Stimulated activated naive CD8-positive, alpha-beta T cell treated with anti-CD3 and anti-CD28 coated beads, Interleukin-15, amount 100 ng/mL, for 72 hours (primary cell): ENCODE measurements around the gene CCDC91.
A peak's percentile ranks its signal among the peaks of the same experiment; 100 is the strongest.

Experiments used
- ATAC-seq: fragments of 150-1000 bp; cut with Tn5 transposase; 2 replicates; pipeline ENCODE4 v1.10.0; 2021; ENCODE audit warnings: mild to moderate bottlenecking, moderate library complexity
- DNase-seq, 2 donors: peaks; one replicate each; pipeline ENCODE4 v3.0.0; 2021 to 2022
- H3K27ac Mint-ChIP-seq, 2 donors: one replicate each; pipeline ENCODE4 v1.8.0; 2022; ENCODE audit warnings: mild to moderate bottlenecking in 2 of 2, mixed read lengths in 2 of 2, moderate library complexity in 2 of 2
- H3K27me3 Mint-ChIP-seq: one replicate; pipeline ENCODE4 v1.8.0; 2022; ENCODE audit warnings: mixed read lengths
- H3K4me1 Mint-ChIP-seq: one replicate; pipeline ENCODE4 v1.8.0; 2022; ENCODE audit warnings: mild to moderate bottlenecking, mixed read lengths
- H3K4me3 Mint-ChIP-seq, 2 donors: one replicate each; pipeline ENCODE4 v1.8.0; 2022; ENCODE audit warnings: mild to moderate bottlenecking in 2 of 2, mixed read lengths in 2 of 2, moderate library complexity in 1 of 2
- H3K9me3 Mint-ChIP-seq, 2 donors: one replicate each; pipeline ENCODE4 v1.8.0; 2022; ENCODE audit warnings: mixed read lengths in 2 of 2

The CCDC91 gene

GRCh38 chr12:28507033-28507432, 316.8 kb downstream of the CCDC91 start:
- Mint-ChIP-seq H3K27me3 (no peaks in the 10 kb centered on the region), H3K9me3 (peaks cover 7% of the 10 kb centered on the region in 2 donors), H3K27ac (no peak overlapping the region), H3K4me1 (no peaks in the 10 kb centered on the region), H3K4me3 (no peak overlapping the region)
- ATAC-seq (peak; percentile 50), DNase-seq (no peak)

GRCh38 chr12:28507867-28508266, 317.6 kb downstream of the CCDC91 start:
- Mint-ChIP-seq H3K4me1 (no peaks in the 10 kb centered on the region), H3K9me3 (peaks cover 6 to 7% of the 10 kb centered on the region in 2 donors), H3K27me3 (no peaks in the 10 kb centered on the region), H3K4me3 (no peak overlapping the region), H3K27ac (no peak overlapping the region)
- ATAC-seq (no peak), DNase-seq (no peak)

- no peak for ATAC-seq
- no peaks in the 10 kb centered on the region for H3K4me1 Mint-ChIP-seq
- no peak overlapping the region for H3K27ac Mint-ChIP-seq
- H3K9me3 Mint-ChIP-seq, result peaks cover 6 to 12% of the 10 kb centered on the region in 2 donors
- H3K27me3 Mint-ChIP-seq, result no peaks in the 10 kb centered on the region
- DNase-seq, result no peak
- H3K4me3 Mint-ChIP-seq, result no peak overlapping the region
Observed at GRCh38 chr12:28512406-28512805, 322.1 kb downstream of the CCDC91 start.

- H3K4me1 Mint-ChIP-seq, result no peaks in the 10 kb centered on the region
- peaks cover 6 to 17% of the 10 kb centered on the region in 2 donors for H3K9me3 Mint-ChIP-seq
- DNase-seq (no peak), ATAC-seq (no peak)
- H3K27ac Mint-ChIP-seq, result no peak overlapping the region
- no peak overlapping the region for H3K4me3 Mint-ChIP-seq
- H3K27me3 Mint-ChIP-seq, result no peaks in the 10 kb centered on the region
Observed at GRCh38 chr12:28512876-28513275, 322.6 kb downstream of the CCDC91 start.

GRCh38 chr12:28513983-28514382, 323.7 kb downstream of the CCDC91 start:
- no peak overlapping the region for H3K4me3 Mint-ChIP-seq
- no peaks in the 10 kb centered on the region for H3K27me3 Mint-ChIP-seq
- H3K27ac Mint-ChIP-seq, result peak overlapping the region in 1 of 2 donors; percentile 32
- no peak for ATAC-seq
- no peak for DNase-seq
- no peaks in the 10 kb centered on the region for H3K4me1 Mint-ChIP-seq
- peaks cover 11 to 23% of the 10 kb centered on the region in 2 donors for H3K9me3 Mint-ChIP-seq

- Mint-ChIP-seq H3K4me3 (no peak overlapping the region), H3K27ac (no peak overlapping the region), H3K4me1 (no peaks in the 10 kb centered on the region), H3K27me3 (no peaks in the 10 kb centered on the region), H3K9me3 (peaks cover 10 to 25% of the 10 kb centered on the region in 2 donors)
- DNase-seq (no peak), ATAC-seq (no peak)
Observed at GRCh38 chr12:28517101-28517500, 326.8 kb downstream of the CCDC91 start.

GRCh38 chr12:28527631-28528249, 337.5 kb downstream of the CCDC91 start:
- H3K4me1 Mint-ChIP-seq, result peaks cover 6% of the 10 kb centered on the region
- DNase-seq, result no peak

GRCh38 chr12:28535216-28535615, 345.0 kb downstream of the CCDC91 start:
- ATAC-seq, result no peak
- no peak overlapping the region for H3K27ac Mint-ChIP-seq

More at GRCh38 chr12:28527631-28528249, 337.5 kb downstream of the CCDC91 start:
- H3K27ac Mint-ChIP-seq, result peak overlapping the region in 1 of 2 donors; percentile 91
- H3K9me3 Mint-ChIP-seq, result peaks cover 24 to 50% of the 10 kb centered on the region in 2 donors
- no peak overlapping the region for H3K4me3 Mint-ChIP-seq
- no peaks in the 10 kb centered on the region for H3K27me3 Mint-ChIP-seq
- no peak for ATAC-seq

GRCh38 chr12:28536088-28536487, 345.8 kb downstream of the CCDC91 start:
- no peak for DNase-seq

More at GRCh38 chr12:28535216-28535615, 345.0 kb downstream of the CCDC91 start:
- DNase-seq, result no peak
- no peaks in the 10 kb centered on the region for H3K27me3 Mint-ChIP-seq
- no peaks in the 10 kb centered on the region for H3K9me3 Mint-ChIP-seq
- H3K4me3 Mint-ChIP-seq, result no peak overlapping the region
- H3K4me1 Mint-ChIP-seq, result peaks cover 15% of the 10 kb centered on the region

GRCh38 chr12:28537474-28537873, 347.2 kb downstream of the CCDC91 start:
- Mint-ChIP-seq H3K9me3 (no peaks in the 10 kb centered on the region), H3K4me3 (no peak overlapping the region), H3K4me1 (peaks cover 20% of the 10 kb centered on the region), H3K27ac (peak overlapping the region in 1 of 2 donors; percentile 67), H3K27me3 (no peaks in the 10 kb centered on the region)
- ATAC-seq (no peak), DNase-seq (no peak)

More at GRCh38 chr12:28536088-28536487, 345.8 kb downstream of the CCDC91 start:
- H3K4me1 Mint-ChIP-seq, result peaks cover 20% of the 10 kb centered on the region
- no peaks in the 10 kb centered on the region for H3K9me3 Mint-ChIP-seq
- H3K4me3 Mint-ChIP-seq, result no peak overlapping the region
- H3K27me3 Mint-ChIP-seq, result no peaks in the 10 kb centered on the region
- peak; percentile 76 for ATAC-seq
- H3K27ac Mint-ChIP-seq, result peak overlapping the region in 1 of 2 donors; percentile 69

GRCh38 chr12:28539691-28540323, 349.6 kb downstream of the CCDC91 start:
- no peak for ATAC-seq
- peak overlapping the region in 1 of 2 donors; percentile 13 for H3K27ac Mint-ChIP-seq
- DNase-seq, result no peak
- H3K9me3 Mint-ChIP-seq, result peaks cover 0 to 9% of the 10 kb centered on the region in 2 donors
- no peaks in the 10 kb centered on the region for H3K27me3 Mint-ChIP-seq
- H3K4me3 Mint-ChIP-seq, result no peak overlapping the region
- H3K4me1 Mint-ChIP-seq, result peaks cover 36% of the 10 kb centered on the region

- H3K4me1 Mint-ChIP-seq, result peaks cover 32% of the 10 kb centered on the region
Observed at GRCh38 chr12:28540324-28540714, 350.1 kb downstream of the CCDC91 start.

GRCh38 chr12:28543021-28543890, 353.0 kb downstream of the CCDC91 start:
- peak overlapping the region; percentile 2 to 5 for H3K4me3 Mint-ChIP-seq
- ATAC-seq (peak; percentile 52), DNase-seq (no peak)
- H3K9me3 Mint-ChIP-seq, result peaks cover 0 to 9% of the 10 kb centered on the region in 2 donors
- H3K27me3 Mint-ChIP-seq, result no peaks in the 10 kb centered on the region
- H3K4me1 Mint-ChIP-seq, result peaks cover 21% of the 10 kb centered on the region
- H3K27ac Mint-ChIP-seq, result peak overlapping the region; percentile 39 to 97

More at GRCh38 chr12:28540324-28540714, 350.1 kb downstream of the CCDC91 start:
- H3K9me3 Mint-ChIP-seq, result peaks cover 0 to 9% of the 10 kb centered on the region in 2 donors
- H3K27me3 Mint-ChIP-seq, result no peaks in the 10 kb centered on the region
- peak overlapping the region in 1 of 2 donors; percentile 13 for H3K27ac Mint-ChIP-seq
- no peak overlapping the region for H3K4me3 Mint-ChIP-seq
- ATAC-seq, result no peak
- no peak for DNase-seq

GRCh38 chr12:28550757-28551704, 360.8 kb downstream of the CCDC91 start:
- no peaks in the 10 kb centered on the region for H3K9me3 Mint-ChIP-seq
- H3K4me3 Mint-ChIP-seq, result no peak overlapping the region
- H3K27ac Mint-ChIP-seq, result no peak overlapping the region
- DNase-seq, result no peak
- H3K4me1 Mint-ChIP-seq, result peaks cover 6% of the 10 kb centered on the region
- ATAC-seq, result no peak
- no peaks in the 10 kb centered on the region for H3K27me3 Mint-ChIP-seq
